Endothelial cell of umbilical vein (primary cell): ENCODE data around the gene SKAP1. TPM values are rescaled to one million over a fixed set of nuclear protein-coding genes. Genes with fewer than 3 reads are reported as not detected.

Experiments used
- BruUV-seq: library from RNA; stranded (reverse); fragments of 400-500 nt; replicated peaks from 2 replicates; lab custom pipeline; 2021; lab: Mats Ljungman, UMichigan
- CTCF ChIA-PET: fragments of 300-600, 350-600 bp; sonication (Branson Sonifier 250); formaldehyde crosslinking; loops from one replicate; lab custom pipeline; 2021; ENCODE audit warnings: antibody characterized with exemption, inconsistent platforms; lab: Charles Lee
- POLR2A ChIA-PET: fragments of 300-600, 350-600 bp; sonication (Branson Sonifier 250); formaldehyde crosslinking; loops from one replicate; lab custom pipeline; 2021; ENCODE audit warnings: antibody characterized with exemption, inconsistent platforms; lab: Charles Lee
- DNase-seq: peaks from one replicate; pipeline ENCODE4 v3.0.0-alpha.2; 2011; ENCODE audit warnings: low read depth, low spot score
- FAIRE-seq: peaks from 2 replicates; lab custom pipeline; 2011; peaks lifted over from hg19 to GRCh38; lab: Jason Lieb, UNC
- H2AFZ ChIP-seq: 2 replicates; pipeline ENCODE4 v1.6.0; 2012; ENCODE audit warnings: low read depth, low read length, control low read depth, inconsistent platforms
- H3K27ac ChIP-seq: 2 replicates; pipeline ENCODE4 v1.5.1; 2011; ENCODE audit warnings: low read depth, mild to moderate bottlenecking, control low read depth, low read length, moderate library complexity; ENCODE audit not compliant: insufficient read depth
- H3K27me3 ChIP-seq, 2 experiments: 2 replicates each; pipeline versions ENCODE4 v1.6.0 to v1.6.1; 2011; ENCODE audit warnings: low read length in 2 of 2, mixed read lengths in 1 of 2; ENCODE audit not compliant: control insufficient read depth in 2 of 2, insufficient read depth in 2 of 2
- H3K36me3 ChIP-seq, 2 experiments: 2 replicates in 1 of 2; 3 replicates in 1 of 2; pipeline ENCODE4 v1.5.1; 2011; ENCODE audit warnings: low read length in 2 of 2, mild to moderate bottlenecking in 1 of 2, moderate library complexity in 1 of 2; ENCODE audit not compliant: control insufficient read depth in 2 of 2, insufficient read depth in 2 of 2; ENCODE audit errors: extremely low read depth in 1 of 2
- H3K4me1 ChIP-seq: 3 replicates; pipeline ENCODE4 v1.5.1; 2011; ENCODE audit warnings: mild to moderate bottlenecking, low read length; ENCODE audit not compliant: control insufficient read depth, insufficient read depth; ENCODE audit errors: extremely low read depth
- H3K4me2 ChIP-seq: 2 replicates; pipeline ENCODE4 v1.6.1; 2011; ENCODE audit warnings: low read length, control low read depth, mixed read lengths; ENCODE audit not compliant: insufficient read depth
- H3K4me3 ChIP-seq, 3 experiments: fragments of 200-600 bp in 1 of 3; sonication (generic), shearing (Covaris generic) in 1 of 3; replicated peaks in 1 of 3; 2 replicates each; pipeline ENCODE4 v1.5.1; 2011 to 2016; ENCODE audit warnings: control low read depth in 3 of 3, low read length in 3 of 3, mild to moderate bottlenecking in 2 of 3, inconsistent platforms in 1 of 3, low read depth in 1 of 3, moderate library complexity in 1 of 3; ENCODE audit not compliant: insufficient read depth in 1 of 3
- H3K79me2 ChIP-seq: 2 replicates; pipeline ENCODE4 v1.6.0; 2012; ENCODE audit warnings: low read length, inconsistent platforms; ENCODE audit not compliant: control insufficient read depth, insufficient read depth
- H3K9ac ChIP-seq: replicated peaks from 2 replicates; pipeline ENCODE3; 2011; ENCODE audit warnings: low read length, control low read depth; ENCODE audit not compliant: insufficient read depth; ENCODE audit errors: extremely low read depth
- H3K9me1 ChIP-seq: replicated peaks from 3 replicates; pipeline ENCODE4 v1.6.0; 2011; ENCODE audit warnings: mild to moderate bottlenecking, low read length; ENCODE audit not compliant: control insufficient read depth, insufficient read depth; ENCODE audit errors: extremely low read depth
- H3K9me3 ChIP-seq: replicated peaks from 2 replicates; pipeline ENCODE4 v1.5.1; 2012; ENCODE audit warnings: low read length, inconsistent platforms; ENCODE audit not compliant: control insufficient read depth, insufficient read depth
- H4K20me1 ChIP-seq: replicated peaks from 2 replicates; pipeline ENCODE3; 2011; ENCODE audit warnings: mild to moderate bottlenecking, low read length; ENCODE audit not compliant: control insufficient read depth, insufficient read depth; ENCODE audit errors: extremely low read depth
- EZH2 ChIP-seq: IDR thresholded peaks from 2 replicates; pipeline ENCODE4 v1.6.1; 2012; ENCODE audit warnings: borderline replicate concordance, low read depth, mild to moderate bottlenecking, moderate library complexity, low read length, inconsistent platforms; ENCODE audit not compliant: severe bottlenecking
- FOS ChIP-seq: IDR thresholded peaks from 2 replicates; pipeline ENCODE4 v1.6.1; 2011; ENCODE audit warnings: mild to moderate bottlenecking, low read length, moderate library complexity, borderline replicate concordance; ENCODE audit not compliant: insufficient read depth
- GATA2 ChIP-seq: IDR thresholded peaks from 2 replicates; pipeline ENCODE4 v1.7.0; 2011; ENCODE audit warnings: low read depth, mild to moderate bottlenecking, moderate library complexity, mixed read lengths, low read length; ENCODE audit not compliant: insufficient read length, insufficient read depth
- JUN ChIP-seq: IDR thresholded peaks from 2 replicates; pipeline ENCODE4 v1.6.1; 2011; ENCODE audit warnings: borderline replicate concordance, low read depth; ENCODE audit not compliant: insufficient read length, insufficient read depth
- MAX ChIP-seq: IDR thresholded peaks from 2 replicates; pipeline ENCODE4 v1.6.1; 2011; ENCODE audit not compliant: insufficient read depth, insufficient read length
- MYC ChIP-seq: IDR thresholded peaks from one replicate; pipeline ENCODE4 v1.6.1; 2011; ENCODE audit warnings: mild to moderate bottlenecking, low read depth, low read length
- POLR2A ChIP-seq: IDR thresholded peaks from 2 replicates; pipeline ENCODE4 v1.6.1; 2012; ENCODE audit warnings: low read depth, mild to moderate bottlenecking, control low read depth, low read length
- POLR2AphosphoS5 ChIP-seq: IDR thresholded peaks from 2 replicates; pipeline ENCODE4 v1.6.1; 2012; ENCODE audit warnings: low read depth, mild to moderate bottlenecking, control low read depth, low read length, moderate library complexity; ENCODE audit not compliant: insufficient read depth
- dilution Hi-C: fragments of 300-500 bp; cut with MboI; formaldehyde crosslinking; loops from one replicate; pipeline ENCODE4 v1.15.0; 2019; ENCODE audit warnings: low sequenced_read_pairs; ENCODE audit not compliant: extremely low pct_ligation_motif_present
- intact Hi-C: fragments of 100-400 bp; cut with micrococcal nuclease; formaldehyde crosslinking; loops from one replicate; pipeline ENCODE4 v1.10.0; 2022
- polyA plus RNA-seq, 4 experiments: library from polyadenylated mRNA; depleted of rRNA in 3 of 4; stranded (reverse) in 3 of 4; unstranded in 1 of 4; fragments of >200 nt; gene quantifications; 2 replicates each; pipeline versions ENCODE4 v1.2.1 to v1.2.3, GENCODE V29; 2011 to 2012; ENCODE audit warnings: missing spikeins in 1 of 4
- total RNA-seq: library from RNA; stranded (reverse); gene quantifications from 2 replicates; pipeline ENCODE4 v1.2.3, GENCODE V29; 2021
- TF ChIP-seq, protein P1 (sequence below), 2 donors: IDR thresholded peaks; 1 replicate in 1 of 2; 2 replicates in 1 of 2; pipeline ENCODE4 v1.5.1; 2011; ENCODE audit warnings: low read length in 2 of 2, mild to moderate bottlenecking in 2 of 2, moderate library complexity in 2 of 2, control low read depth in 1 of 2, inconsistent platforms in 1 of 2, low read depth in 1 of 2; ENCODE audit not compliant: insufficient read depth in 1 of 2; ENCODE audit errors: extremely low read depth in 1 of 2

SKAP1 gene
- total and polyA plus RNA-seq, 2 donors (not counting 3 experiments of a cell fraction or from before 2014, with no cell fraction given): 0.75 TPM; not detected in 1

DNA sequence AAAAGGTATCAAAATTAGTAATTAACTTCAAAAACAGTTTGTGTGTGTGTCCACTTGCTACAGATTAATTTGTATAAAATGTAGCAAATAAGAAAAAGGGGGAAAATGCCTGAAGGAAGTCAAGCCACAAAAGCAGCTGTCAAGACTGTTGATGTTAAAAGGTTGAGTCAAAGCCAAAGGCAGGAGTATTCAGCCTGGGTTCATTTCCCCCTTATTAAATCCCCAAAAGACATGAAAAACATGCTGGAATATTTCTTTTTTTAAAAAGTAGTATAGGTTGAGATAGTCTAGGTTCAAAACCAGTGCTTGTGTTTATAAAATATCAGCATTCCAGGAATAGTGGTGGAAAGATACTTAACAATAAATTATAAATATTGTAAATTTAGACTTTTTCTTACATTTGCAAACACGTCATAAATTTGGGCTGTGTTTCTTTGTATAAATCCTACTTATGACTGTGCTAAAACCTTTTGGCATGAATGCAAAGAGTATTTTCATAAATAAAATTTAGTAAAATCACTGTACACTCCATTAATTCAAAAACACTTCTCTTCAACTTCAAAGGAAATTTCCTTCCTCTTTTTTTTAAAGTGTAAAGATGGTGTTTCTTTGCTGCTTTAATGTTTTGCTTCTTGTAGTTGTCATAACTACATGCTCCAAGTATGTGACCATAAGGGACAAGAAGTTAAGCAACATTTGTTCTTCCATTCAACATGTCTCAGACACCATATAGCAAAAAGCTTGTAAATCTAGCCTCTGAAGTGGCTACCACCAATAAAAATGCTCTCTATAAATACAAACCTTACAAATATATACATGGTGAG lies 72.0 kb downstream of the SKAP1 start:
- TF ChIP-seq, protein P1, sequence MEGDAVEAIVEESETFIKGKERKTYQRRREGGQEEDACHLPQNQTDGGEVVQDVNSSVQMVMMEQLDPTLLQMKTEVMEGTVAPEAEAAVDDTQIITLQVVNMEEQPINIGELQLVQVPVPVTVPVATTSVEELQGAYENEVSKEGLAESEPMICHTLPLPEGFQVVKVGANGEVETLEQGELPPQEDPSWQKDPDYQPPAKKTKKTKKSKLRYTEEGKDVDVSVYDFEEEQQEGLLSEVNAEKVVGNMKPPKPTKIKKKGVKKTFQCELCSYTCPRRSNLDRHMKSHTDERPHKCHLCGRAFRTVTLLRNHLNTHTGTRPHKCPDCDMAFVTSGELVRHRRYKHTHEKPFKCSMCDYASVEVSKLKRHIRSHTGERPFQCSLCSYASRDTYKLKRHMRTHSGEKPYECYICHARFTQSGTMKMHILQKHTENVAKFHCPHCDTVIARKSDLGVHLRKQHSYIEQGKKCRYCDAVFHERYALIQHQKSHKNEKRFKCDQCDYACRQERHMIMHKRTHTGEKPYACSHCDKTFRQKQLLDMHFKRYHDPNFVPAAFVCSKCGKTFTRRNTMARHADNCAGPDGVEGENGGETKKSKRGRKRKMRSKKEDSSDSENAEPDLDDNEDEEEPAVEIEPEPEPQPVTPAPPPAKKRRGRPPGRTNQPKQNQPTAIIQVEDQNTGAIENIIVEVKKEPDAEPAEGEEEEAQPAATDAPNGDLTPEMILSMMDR (IDR thresholded peaks at IDR 0.05; ENCODE audit: extremely low read depth in 1 of 2, insufficient read depth in 1 of 2, low read depth in 1 of 2, low read length in 2 of 2): no peak
- TF ChIP-seq MAX (no peak), POLR2A (no peak), JUN (no peak), MYC (no peak), FOS (no peak), GATA2 (no peak), POLR2AphosphoS5 (no peak), EZH2 (no peak)
- no peaks in the 10 kb centered on the region for H3K79me2 ChIP-seq
- H4K20me1 ChIP-seq: no peaks in the 10 kb centered on the region
- DNase-seq: no peak
- H3K27ac ChIP-seq: no peak overlapping the region
- intact Hi-C loops (no loop called here), dilution Hi-C loops (no loop called here)
- H3K9me1 ChIP-seq: no peaks in the 10 kb centered on the region
- peaks cover 16 to 18% of the 10 kb centered on the region in 2 experiments for H3K27me3 ChIP-seq
- FAIRE-seq: no peak
- no peak overlapping the region for H3K4me3 ChIP-seq
- ChIA-PET POLR2A (no interaction called here), CTCF (interaction anchor here (0.9 to 2.3 kb wide), 6 partner anchors 17 to 114 kb away, joined by 3 to 6 read pairs (median 3); no protein-coding TSS in a partner anchor)
- BruUV-seq: no TSS peak
- H3K4me2 ChIP-seq: no peak overlapping the region
- H3K9ac ChIP-seq: no peak overlapping the region
- H2AFZ ChIP-seq: no peak overlapping the region
- no peaks in the 10 kb centered on the region for H3K36me3 ChIP-seq
- no peaks in the 10 kb centered on the region for H3K9me3 ChIP-seq
- H3K4me1 ChIP-seq: no peaks in the 10 kb centered on the region
